ENCODE data around the gene CNFN.

The CNFN gene

DNA sequence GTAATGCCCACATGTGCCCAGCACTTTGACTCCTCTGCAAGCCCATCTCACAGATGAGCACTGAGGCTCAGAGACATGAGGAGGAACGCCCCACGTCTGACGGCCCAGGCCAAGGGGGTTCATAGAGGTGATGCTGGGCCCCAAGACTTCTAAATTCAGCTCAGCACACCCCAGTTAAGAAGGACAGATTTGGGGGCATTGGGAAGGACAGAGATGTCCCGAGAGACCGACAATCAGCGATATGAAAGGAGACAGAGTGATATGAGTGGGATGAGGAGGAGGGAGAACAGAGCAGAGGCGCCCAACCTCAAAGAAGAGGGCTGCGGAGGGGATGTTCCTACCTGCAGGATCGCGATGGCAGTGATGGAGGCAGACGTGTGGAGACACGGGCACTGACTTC is at the start of gene CNFN:
CNFN (minus strand) TSS at position 399 of the 400 bp plus-strand sequence. CDS start 1,260 bp downstream, outside the sequence.
- no peak for DNase-seq (ENCODE audit: low spot score)

DNA sequence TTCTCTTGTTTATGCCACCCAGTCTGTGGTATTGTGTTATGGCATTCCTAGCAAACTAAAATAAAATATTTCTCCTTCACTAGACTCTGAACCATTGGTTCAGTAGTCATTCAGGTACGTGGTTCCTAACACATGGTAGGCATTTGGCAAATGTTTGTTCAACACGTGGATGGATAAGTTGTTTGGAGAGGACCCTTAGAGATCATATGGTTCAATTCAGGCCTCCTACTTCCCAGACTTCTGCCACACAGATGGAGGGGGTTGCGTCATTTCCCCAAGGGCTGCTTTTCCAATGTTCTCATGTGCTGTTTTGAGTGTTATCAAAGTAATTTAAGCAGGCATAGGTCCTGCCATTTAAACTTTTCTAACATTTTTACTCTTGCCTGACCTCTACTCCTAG is 45.9 kb upstream of the CNFN start:
- no peak for DNase-seq (ENCODE audit: low spot score)

GRCh38 chr19:42435316-42435715 is 45.2 kb upstream of the CNFN start:
- DNase-seq (ENCODE audit: low spot score): no peak

GRCh38 chr19:42433503-42434260 is 43.6 kb upstream of the CNFN start:
- peak; percentile 82 for DNase-seq (ENCODE audit: low spot score)

GRCh38 chr19:42431486-42431885 is 41.4 kb upstream of the CNFN start:
- DNase-seq (ENCODE audit: low spot score): no peak

- DNase-seq (ENCODE audit: low spot score): no peak
Observed at GRCh38 chr19:42428676-42429075, 38.6 kb upstream of the CNFN start.

GRCh38 chr19:42427313-42427712 is 37.2 kb upstream of the CNFN start, which contains the start of gene LIPE:
LIPE (minus strand) TSS chr19:42427388; CDS start chr19:42427149, 239 bp downstream.
- no peak for DNase-seq (ENCODE audit: low spot score)

DNA sequence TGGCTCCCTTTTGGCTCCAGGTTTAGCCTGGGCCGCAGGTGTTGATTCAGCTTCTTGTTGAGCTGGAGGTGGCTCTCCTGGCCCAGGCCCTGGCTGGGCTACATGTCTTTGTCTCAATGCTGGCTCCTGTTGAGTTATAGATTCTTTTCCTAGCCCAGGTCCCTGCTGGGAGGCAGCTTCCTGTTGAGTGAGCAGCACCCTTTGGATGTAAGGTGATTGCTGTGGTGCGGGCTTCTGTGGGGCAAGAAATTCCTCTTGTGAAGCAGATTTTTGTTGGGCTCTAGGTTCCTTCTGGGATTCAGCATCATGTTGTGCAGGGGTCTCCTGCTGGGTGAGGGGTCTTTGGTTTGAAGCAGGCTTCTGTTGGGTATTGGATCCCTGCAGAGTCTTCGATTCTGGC is 36.5 kb upstream of the CNFN start:
- DNase-seq (ENCODE audit: low spot score): no peak

DNA sequence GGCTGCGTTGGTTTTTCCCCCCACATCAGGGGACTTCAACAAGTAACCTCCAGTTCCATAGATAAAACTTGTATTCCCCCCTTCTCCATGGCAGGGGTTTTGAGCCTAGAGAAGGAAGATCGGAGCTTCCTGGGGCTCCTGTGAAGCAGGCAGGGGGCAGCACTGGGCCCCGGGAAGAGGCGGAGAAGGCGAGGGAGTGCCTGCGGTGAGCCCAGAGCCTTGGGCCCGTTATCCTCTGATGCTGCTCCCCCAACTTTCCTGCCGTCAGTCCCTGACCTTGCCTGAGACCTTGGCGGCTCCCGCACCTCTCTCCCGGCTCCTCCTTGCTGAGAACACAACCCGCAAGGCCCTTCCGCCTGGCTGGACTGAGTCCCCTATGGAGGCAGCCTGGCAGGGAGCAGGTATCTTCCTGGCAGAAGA is 34.6 kb upstream of the CNFN start:
- no peak for DNase-seq (ENCODE audit: low spot score)

- no peak for DNase-seq (ENCODE audit: low spot score)
Observed at GRCh38 chr19:42424345-42424707, 34.2 kb upstream of the CNFN start.

- peak; percentile 92 for DNase-seq (ENCODE audit: low spot score)
Observed at GRCh38 chr19:42423462-42424344, 33.6 kb upstream of the CNFN start.

- no peak for DNase-seq (ENCODE audit: low spot score)
Observed at GRCh38 chr19:42422901-42423461, 32.9 kb upstream of the CNFN start.

DNA sequence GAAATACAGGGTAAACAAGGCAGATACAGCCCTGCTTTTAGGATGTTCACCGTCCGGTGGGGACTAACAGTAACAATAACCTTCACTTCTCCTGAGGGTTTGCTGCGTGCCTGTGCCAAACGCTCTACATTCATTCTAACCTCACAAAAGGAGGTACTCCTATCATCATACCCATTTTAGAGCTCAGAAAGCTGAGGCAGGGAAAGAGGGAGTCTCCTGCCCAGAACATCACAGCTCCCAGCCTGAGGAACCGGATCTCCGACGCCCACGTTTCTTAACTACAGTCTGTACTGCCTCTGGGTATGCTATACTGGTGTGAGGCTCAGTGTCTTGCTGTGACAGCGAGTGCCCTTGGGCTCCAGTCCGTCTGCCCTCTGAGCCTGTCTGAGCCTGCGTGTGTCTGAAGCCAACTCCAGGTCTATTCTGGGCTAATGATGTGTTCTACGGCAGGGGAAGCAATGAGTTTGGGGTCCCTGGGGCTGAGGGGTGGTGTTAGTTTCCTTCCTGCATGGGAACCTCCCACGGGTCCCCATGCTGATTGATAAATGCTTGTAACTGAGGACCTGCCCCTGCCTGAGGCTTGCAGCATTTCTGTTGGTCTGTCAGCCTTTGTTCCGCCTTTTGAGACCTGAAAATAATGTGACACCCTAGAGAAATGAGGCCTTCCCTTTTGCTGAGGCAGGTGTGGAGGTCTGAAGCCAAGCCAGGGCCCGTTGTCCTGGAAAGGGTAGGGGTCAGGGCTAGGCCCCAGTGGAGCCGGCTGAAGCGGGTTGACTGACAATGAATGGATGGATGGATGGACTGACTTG is 32.2 kb upstream of the CNFN start:
- no peak for DNase-seq (ENCODE audit: low spot score)

DNA sequence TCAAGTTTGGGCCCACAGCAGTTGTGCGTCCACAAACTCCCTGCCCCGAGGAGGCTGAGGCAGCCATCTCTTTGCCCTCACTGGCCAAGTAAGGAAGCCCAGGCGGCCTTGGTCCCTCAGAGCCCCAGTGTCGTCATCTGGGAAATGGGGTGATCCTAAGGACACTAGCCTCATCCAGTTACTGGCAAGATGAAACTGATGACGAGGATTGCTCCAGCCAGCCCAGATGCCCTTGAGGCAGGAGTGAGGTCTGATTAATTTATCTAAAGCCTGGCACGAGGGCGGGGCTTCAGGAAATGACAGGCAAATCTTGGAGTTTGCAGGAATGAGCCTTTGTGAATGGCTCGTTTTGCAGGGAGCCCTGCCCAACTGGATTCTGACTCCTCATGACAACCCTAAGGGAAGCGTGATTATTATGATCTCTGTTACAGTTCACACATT is 31.5 kb upstream of the CNFN start:
- DNase-seq (ENCODE audit: low spot score): no peak

DNA sequence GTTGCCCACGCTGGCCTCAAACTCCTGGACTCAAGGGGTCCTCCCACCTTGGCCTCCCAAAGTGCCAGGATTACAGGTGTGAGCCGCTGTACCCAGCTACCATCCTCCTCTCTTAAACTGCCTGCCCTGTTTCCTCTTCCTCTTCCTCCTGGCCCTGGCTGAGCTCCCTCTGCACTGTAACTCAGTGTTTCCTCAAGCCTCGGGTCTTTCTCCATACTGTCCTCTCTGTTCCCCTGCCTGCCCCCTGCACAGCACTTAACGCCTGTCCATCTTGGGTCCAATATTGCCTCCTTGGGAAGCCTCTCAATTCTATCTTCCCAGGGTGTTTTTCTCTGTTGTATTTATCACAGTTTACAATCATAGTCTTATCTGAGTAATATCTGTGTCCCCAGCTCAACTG is 31.0 kb upstream of the CNFN start:
- DNase-seq (ENCODE audit: low spot score): no peak

GRCh38 chr19:42420055-42420544 is 30.0 kb upstream of the CNFN start:
- DNase-seq (ENCODE audit: low spot score): no peak

GRCh38 chr19:42419309-42419708 is 29.2 kb upstream of the CNFN start:
- no peak for DNase-seq (ENCODE audit: low spot score)

DNA sequence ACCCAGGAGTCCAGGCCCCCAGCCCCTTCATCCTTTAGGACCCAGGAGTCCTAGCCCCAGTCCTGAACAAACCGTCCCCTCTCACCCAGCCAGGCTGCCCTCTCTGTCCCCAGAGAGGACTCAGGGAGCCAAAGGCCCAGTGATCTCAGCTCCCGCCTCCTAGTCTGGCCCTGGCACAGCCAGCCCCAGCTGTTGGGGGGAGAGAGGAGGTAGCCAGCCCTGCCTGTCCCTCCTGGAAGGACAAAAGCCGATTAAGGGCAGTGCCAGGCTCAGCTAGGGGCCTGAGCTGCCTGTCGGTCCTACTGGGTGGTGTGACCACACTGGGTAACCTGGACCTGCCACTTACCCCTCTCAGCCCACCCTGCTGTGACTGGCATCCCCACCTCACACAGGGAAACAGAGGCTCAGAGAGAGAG is 22.6 kb upstream of the CNFN start:
- DNase-seq (ENCODE audit: low spot score): no peak

GRCh38 chr19:42412227-42412626 is 22.1 kb upstream of the CNFN start:
- DNase-seq (ENCODE audit: low spot score): no peak

GRCh38 chr19:42411581-42412178 is 21.6 kb upstream of the CNFN start:
- no peak for DNase-seq (ENCODE audit: low spot score)

GRCh38 chr19:42410371-42410770 is 20.3 kb upstream of the CNFN start:
- DNase-seq (ENCODE audit: low spot score): no peak

Data from ecto neural progenitor cell (in vitro differentiated cells).